WERI-Rb-1 (cell line): ENCODE results near the gene SRPK2.
A peak's percentile ranks its signal among the peaks of the same experiment; 100 is the strongest.

ENCODE experiments used
- DNase-seq: peaks from one replicate; pipeline ENCODE4 v3.0.0-alpha.2; 2020
- H3K27ac ChIP-seq: fragments of 250-450 bp; sonication (Bioruptor Pico); 2 replicates; pipeline ENCODE4 v1.5.1; 2020; ENCODE audit warnings: mild to moderate bottlenecking, moderate library complexity
- H3K27me3 ChIP-seq: fragments of 250-450 bp; sonication (Bioruptor Pico); 2 replicates; pipeline ENCODE4 v1.5.1; 2021; ENCODE audit warnings: mild to moderate bottlenecking, low read depth, moderate library complexity; ENCODE audit not compliant: insufficient read depth, severe bottlenecking
- H3K36me3 ChIP-seq: fragments of 250-450 bp; sonication (Bioruptor Pico); 2 replicates; pipeline ENCODE4 v1.5.1; 2020; ENCODE audit warnings: mild to moderate bottlenecking, moderate library complexity
- H3K4me3 ChIP-seq: 2 replicates; pipeline ENCODE4 v1.5.1; 2011; ENCODE audit warnings: low read depth, mild to moderate bottlenecking, control low read depth, low read length
- H3K9me3 ChIP-seq: fragments of 250-450 bp; sonication (Bioruptor Pico); 2 replicates; pipeline ENCODE4 v1.5.1; 2021; ENCODE audit warnings: mild to moderate bottlenecking, moderate library complexity; ENCODE audit not compliant: severe bottlenecking
- CTCF ChIP-seq: IDR thresholded peaks from 2 replicates; pipeline ENCODE4 v1.5.1; 2011; ENCODE audit warnings: low read depth, mild to moderate bottlenecking, control low read depth, inconsistent platforms, low read length

SRPK2 gene

GRCh38 chr7:105151152-105151551 lies 237.6 kb downstream of the SRPK2 start:
- no peak for TF ChIP-seq CTCF
- no peak for DNase-seq
- H3K36me3 ChIP-seq, result peaks cover 6% of the 10 kb centered on the region
- no peaks in the 10 kb centered on the region for H3K9me3 ChIP-seq
- no peak overlapping the region for H3K27ac ChIP-seq
- H3K4me3 ChIP-seq, result no peak overlapping the region
- no peaks in the 10 kb centered on the region for H3K27me3 ChIP-seq

- no peaks in the 10 kb centered on the region for H3K9me3 ChIP-seq
- no peaks in the 10 kb centered on the region for H3K27me3 ChIP-seq
- no peak overlapping the region for H3K4me3 ChIP-seq
- peaks cover 16% of the 10 kb centered on the region for H3K36me3 ChIP-seq
- DNase-seq, result no peak
- no peak for TF ChIP-seq CTCF
- H3K27ac ChIP-seq, result no peak overlapping the region
These were observed 238.9 kb downstream of the SRPK2 start for GRCh38 chr7:105149827-105150226.

- Histone ChIP-seq H3K36me3 (peaks cover 40% of the 10 kb centered on the region), H3K27ac (no peak overlapping the region), H3K4me3 (no peak overlapping the region), H3K9me3 (no peaks in the 10 kb centered on the region), H3K27me3 (no peaks in the 10 kb centered on the region)
- peak; percentile 65 for DNase-seq
- TF ChIP-seq CTCF, result peak; percentile 58
These were observed 247.7 kb downstream of the SRPK2 start for GRCh38 chr7:105141068-105141467.

DNA sequence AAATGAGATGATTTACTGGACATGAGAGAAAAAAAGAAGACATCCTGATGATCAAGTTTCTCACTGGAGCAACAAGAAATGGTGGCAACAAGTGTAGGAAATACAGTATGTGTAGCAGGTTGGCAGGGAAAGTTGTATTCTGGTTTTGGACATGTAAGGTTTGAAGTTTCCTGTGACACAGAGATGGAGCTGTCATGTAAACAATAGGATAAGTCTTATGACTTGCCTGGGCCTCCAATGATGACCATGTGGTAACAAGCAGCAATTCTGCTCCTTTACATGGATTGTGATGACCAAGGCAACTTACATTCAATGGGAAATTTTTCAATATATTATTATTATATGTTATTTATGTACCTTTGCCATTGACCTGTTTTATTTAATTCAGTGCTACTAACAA lies 249.3 kb downstream of the SRPK2 start:
- H3K9me3 ChIP-seq, result no peaks in the 10 kb centered on the region

GRCh38 chr7:105137898-105138297 lies 250.8 kb downstream of the SRPK2 start:
- H3K27me3 ChIP-seq, result no peaks in the 10 kb centered on the region
- DNase-seq, result no peak
- H3K36me3 ChIP-seq, result peaks cover 39% of the 10 kb centered on the region
- no peaks in the 10 kb centered on the region for H3K9me3 ChIP-seq
- no peak overlapping the region for H3K27ac ChIP-seq
- TF ChIP-seq CTCF, result no peak
- no peak overlapping the region for H3K4me3 ChIP-seq

More for the DNA sequence above, 249.3 kb downstream of the SRPK2 start:
- TF ChIP-seq CTCF, result no peak
- H3K27me3 ChIP-seq, result no peaks in the 10 kb centered on the region
- no peak overlapping the region for H3K4me3 ChIP-seq
- H3K27ac ChIP-seq, result no peak overlapping the region
- peaks cover 34% of the 10 kb centered on the region for H3K36me3 ChIP-seq
- DNase-seq, result no peak

GRCh38 chr7:105136221-105136620 lies 252.5 kb downstream of the SRPK2 start:
- no peak for TF ChIP-seq CTCF
- no peak overlapping the region for H3K4me3 ChIP-seq
- H3K27me3 ChIP-seq, result no peaks in the 10 kb centered on the region
- H3K36me3 ChIP-seq, result peaks cover 40% of the 10 kb centered on the region
- H3K27ac ChIP-seq, result no peak overlapping the region
- no peak for DNase-seq
- H3K9me3 ChIP-seq, result no peaks in the 10 kb centered on the region
